SK-N-SH (cell line): ENCODE data around the gene AACS.

Experiments
- FOXJ3 ChIP-seq: sonication (generic); formaldehyde crosslinking; IDR thresholded peaks from 2 replicates; pipeline ENCODE4 v1.5.1; 2020; ENCODE audit warnings: mild to moderate bottlenecking, missing genetic modification reagents
- GABPA ChIP-seq: IDR thresholded peaks from 2 replicates; pipeline ENCODE4 v1.4.0; 2012; ENCODE audit warnings: low read depth, mild to moderate bottlenecking
- POLR2AphosphoS5 ChIP-seq: IDR thresholded peaks from 2 replicates; pipeline ENCODE4 v1.6.1; 2012; ENCODE audit warnings: low read depth, low read length
- RCOR1 ChIP-seq: fragments of 150-350 bp; IDR thresholded peaks from 2 replicates; pipeline ENCODE4 v1.6.1; 2017; ENCODE audit warnings: antibody characterized with exemption, low read length
- SMC3 ChIP-seq: IDR thresholded peaks from 2 replicates; pipeline ENCODE4 v1.6.1; 2012; ENCODE audit warnings: low read depth, low read length, improper control_type of control experiment
- TCF12 ChIP-seq: IDR thresholded peaks from 2 replicates; pipeline ENCODE4 v1.4.0; 2012
- YY1 ChIP-seq: IDR thresholded peaks from 2 replicates; pipeline ENCODE4 v1.4.0; 2012; ENCODE audit warnings: low read depth, mild to moderate bottlenecking
- TF ChIP-seq, protein P1 (sequence below): IDR thresholded peaks from 2 replicates; pipeline ENCODE4 v1.4.0; 2012; ENCODE audit warnings: low read depth
- TF ChIP-seq, protein P2 (sequence below): fragments of 200-600 bp; sonication (generic); IDR thresholded peaks from 2 replicates; pipeline ENCODE4 v1.6.1; 2017; ENCODE audit warnings: antibody characterized with exemption, mild to moderate bottlenecking, moderate library complexity
- TF ChIP-seq, protein P3 (sequence below): fragments of 150-350 bp; IDR thresholded peaks from 2 replicates; pipeline ENCODE4 v1.6.1; 2016; ENCODE audit warnings: mild to moderate bottlenecking, low read depth, low read length
- TF ChIP-seq, protein P4 (sequence below): IDR thresholded peaks from 2 replicates; pipeline ENCODE4 v1.6.1; 2012; ENCODE audit warnings: mild to moderate bottlenecking, low read depth, low read length, moderate library complexity

DNA sequence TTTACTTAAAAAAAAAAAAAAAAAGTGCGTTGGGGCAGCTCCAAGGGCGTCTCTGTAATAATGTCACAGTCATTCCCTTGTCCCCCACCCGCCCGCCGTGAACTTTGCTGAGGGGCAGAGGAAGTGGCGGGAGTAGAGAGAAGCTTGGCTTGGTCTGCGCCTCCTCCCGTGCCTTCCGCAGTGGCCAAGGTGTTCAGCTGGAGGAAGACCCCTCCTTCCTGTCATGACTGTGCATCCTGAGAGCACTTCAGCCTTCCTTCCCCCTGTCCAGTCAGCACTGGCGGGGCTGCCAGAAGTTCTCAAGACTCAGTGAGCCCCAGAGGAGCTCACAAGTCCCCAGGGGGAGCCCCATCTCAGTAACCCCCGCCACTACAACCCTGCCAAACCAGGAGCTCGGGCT is 32.2 kb downstream of the AACS start:
- TF ChIP-seq SMC3 (no peak), GABPA (no peak), RCOR1 (no peak), FOXJ3 (CRISPR knock-in tag) (no peak), POLR2AphosphoS5 (no peak), YY1 (no peak), TCF12 (no peak)
- TF ChIP-seq, protein P1, sequence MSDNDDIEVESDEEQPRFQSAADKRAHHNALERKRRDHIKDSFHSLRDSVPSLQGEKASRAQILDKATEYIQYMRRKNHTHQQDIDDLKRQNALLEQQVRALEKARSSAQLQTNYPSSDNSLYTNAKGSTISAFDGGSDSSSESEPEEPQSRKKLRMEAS = no peak
- TF ChIP-seq, protein P2, sequence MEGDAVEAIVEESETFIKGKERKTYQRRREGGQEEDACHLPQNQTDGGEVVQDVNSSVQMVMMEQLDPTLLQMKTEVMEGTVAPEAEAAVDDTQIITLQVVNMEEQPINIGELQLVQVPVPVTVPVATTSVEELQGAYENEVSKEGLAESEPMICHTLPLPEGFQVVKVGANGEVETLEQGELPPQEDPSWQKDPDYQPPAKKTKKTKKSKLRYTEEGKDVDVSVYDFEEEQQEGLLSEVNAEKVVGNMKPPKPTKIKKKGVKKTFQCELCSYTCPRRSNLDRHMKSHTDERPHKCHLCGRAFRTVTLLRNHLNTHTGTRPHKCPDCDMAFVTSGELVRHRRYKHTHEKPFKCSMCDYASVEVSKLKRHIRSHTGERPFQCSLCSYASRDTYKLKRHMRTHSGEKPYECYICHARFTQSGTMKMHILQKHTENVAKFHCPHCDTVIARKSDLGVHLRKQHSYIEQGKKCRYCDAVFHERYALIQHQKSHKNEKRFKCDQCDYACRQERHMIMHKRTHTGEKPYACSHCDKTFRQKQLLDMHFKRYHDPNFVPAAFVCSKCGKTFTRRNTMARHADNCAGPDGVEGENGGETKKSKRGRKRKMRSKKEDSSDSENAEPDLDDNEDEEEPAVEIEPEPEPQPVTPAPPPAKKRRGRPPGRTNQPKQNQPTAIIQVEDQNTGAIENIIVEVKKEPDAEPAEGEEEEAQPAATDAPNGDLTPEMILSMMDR = no peak
- TF ChIP-seq, protein P3, sequence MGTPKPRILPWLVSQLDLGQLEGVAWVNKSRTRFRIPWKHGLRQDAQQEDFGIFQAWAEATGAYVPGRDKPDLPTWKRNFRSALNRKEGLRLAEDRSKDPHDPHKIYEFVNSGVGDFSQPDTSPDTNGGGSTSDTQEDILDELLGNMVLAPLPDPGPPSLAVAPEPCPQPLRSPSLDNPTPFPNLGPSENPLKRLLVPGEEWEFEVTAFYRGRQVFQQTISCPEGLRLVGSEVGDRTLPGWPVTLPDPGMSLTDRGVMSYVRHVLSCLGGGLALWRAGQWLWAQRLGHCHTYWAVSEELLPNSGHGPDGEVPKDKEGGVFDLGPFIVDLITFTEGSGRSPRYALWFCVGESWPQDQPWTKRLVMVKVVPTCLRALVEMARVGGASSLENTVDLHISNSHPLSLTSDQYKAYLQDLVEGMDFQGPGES = no peak
- TF ChIP-seq, protein P4, sequence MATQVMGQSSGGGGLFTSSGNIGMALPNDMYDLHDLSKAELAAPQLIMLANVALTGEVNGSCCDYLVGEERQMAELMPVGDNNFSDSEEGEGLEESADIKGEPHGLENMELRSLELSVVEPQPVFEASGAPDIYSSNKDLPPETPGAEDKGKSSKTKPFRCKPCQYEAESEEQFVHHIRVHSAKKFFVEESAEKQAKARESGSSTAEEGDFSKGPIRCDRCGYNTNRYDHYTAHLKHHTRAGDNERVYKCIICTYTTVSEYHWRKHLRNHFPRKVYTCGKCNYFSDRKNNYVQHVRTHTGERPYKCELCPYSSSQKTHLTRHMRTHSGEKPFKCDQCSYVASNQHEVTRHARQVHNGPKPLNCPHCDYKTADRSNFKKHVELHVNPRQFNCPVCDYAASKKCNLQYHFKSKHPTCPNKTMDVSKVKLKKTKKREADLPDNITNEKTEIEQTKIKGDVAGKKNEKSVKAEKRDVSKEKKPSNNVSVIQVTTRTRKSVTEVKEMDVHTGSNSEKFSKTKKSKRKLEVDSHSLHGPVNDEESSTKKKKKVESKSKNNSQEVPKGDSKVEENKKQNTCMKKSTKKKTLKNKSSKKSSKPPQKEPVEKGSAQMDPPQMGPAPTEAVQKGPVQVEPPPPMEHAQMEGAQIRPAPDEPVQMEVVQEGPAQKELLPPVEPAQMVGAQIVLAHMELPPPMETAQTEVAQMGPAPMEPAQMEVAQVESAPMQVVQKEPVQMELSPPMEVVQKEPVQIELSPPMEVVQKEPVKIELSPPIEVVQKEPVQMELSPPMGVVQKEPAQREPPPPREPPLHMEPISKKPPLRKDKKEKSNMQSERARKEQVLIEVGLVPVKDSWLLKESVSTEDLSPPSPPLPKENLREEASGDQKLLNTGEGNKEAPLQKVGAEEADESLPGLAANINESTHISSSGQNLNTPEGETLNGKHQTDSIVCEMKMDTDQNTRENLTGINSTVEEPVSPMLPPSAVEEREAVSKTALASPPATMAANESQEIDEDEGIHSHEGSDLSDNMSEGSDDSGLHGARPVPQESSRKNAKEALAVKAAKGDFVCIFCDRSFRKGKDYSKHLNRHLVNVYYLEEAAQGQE = no peak
